Left lung (tissue), 10 donors: ENCODE measurements around the gene LARGE2. TPM values are rescaled to one million over a fixed set of nuclear protein-coding genes. Genes with fewer than 3 reads are reported as not detected.

ENCODE experiments used
- ATAC-seq: fragments of 200-7000 bp; cut with Tn5 transposase; one replicate; pipeline ENCODE4 v1.9.1; 2020; ENCODE audit warnings: moderate library complexity
- DNase-seq, 4 donors: peaks; one replicate each; pipeline ENCODE4 v3.0.0-alpha.2; 2013 to 2020
- H3K27ac ChIP-seq, 2 donors: fragments of 200-600 bp; sonication (generic) in 1 of 2; one replicate each; pipeline versions ENCODE4 v1.5.0 to v1.8.0; 2020 to 2021
- H3K27me3 ChIP-seq, 2 donors: fragments of 200-600 bp; sonication (generic) in 1 of 2; one replicate each; pipeline versions ENCODE4 v1.5.0 to v1.8.0; 2020 to 2021
- H3K36me3 ChIP-seq, 2 donors: fragments of 200-600 bp; sonication (generic) in 1 of 2; one replicate each; pipeline versions ENCODE4 v1.5.0 to v1.8.0; 2020 to 2021
- H3K4me1 ChIP-seq, 2 donors: fragments of 200-600 bp; one replicate each; pipeline ENCODE4 v1.8.0; 2021
- H3K4me3 ChIP-seq, 2 donors: fragments of 200-600 bp; sonication (generic) in 1 of 2; one replicate each; pipeline versions ENCODE4 v1.5.0 to v1.8.0; 2020 to 2021; ENCODE audit warnings: mild to moderate bottlenecking in 1 of 2
- H3K9me3 ChIP-seq, 2 donors: fragments of 200-600 bp; sonication (generic) in 1 of 2; one replicate each; pipeline versions ENCODE4 v1.5.0 to v1.8.0; 2020 to 2021
- intact Hi-C, 2 donors: fragments of 100-400 bp; cut with DNase I; formaldehyde crosslinking; loops; one replicate each; pipeline versions ENCODE4 v1.11.2 to v1.14.2; 2022
- polyA plus RNA-seq, 6 donors: library from polyadenylated mRNA; unstranded; fragments of 120-200 nt; gene quantifications; one replicate each; pipeline ENCODE4 v1.2.1, GENCODE V29; 2013; ENCODE audit not compliant: insufficient read length in 6 of 6
- total RNA-seq, 2 donors: library from RNA; stranded (reverse); fragmentation: NEBNext Ultra II Directional; extraction: Animal tissue kit (Norgen Biotek cat#: 25700); gene quantifications; one replicate each; pipeline ENCODE4 v1.2.1, GENCODE V29; 2021
- TF ChIP-seq, protein P1 (sequence below), 2 donors: fragments of 200-600 bp; sonication (generic) in 1 of 2; IDR thresholded peaks; one replicate each; pipeline versions ENCODE4 v1.5.0 to v1.8.0; 2021; ENCODE audit warnings: antibody characterized with exemption in 2 of 2
- donor health status: DM: no; HTN: yes; CAD: no.
- donor health status: DM: no; HTN: no; CAD: no.

LARGE2 gene
- total and polyA plus RNA-seq, 8 donors: 7.5 to 17.2 (median 13.5) TPM

DNA sequence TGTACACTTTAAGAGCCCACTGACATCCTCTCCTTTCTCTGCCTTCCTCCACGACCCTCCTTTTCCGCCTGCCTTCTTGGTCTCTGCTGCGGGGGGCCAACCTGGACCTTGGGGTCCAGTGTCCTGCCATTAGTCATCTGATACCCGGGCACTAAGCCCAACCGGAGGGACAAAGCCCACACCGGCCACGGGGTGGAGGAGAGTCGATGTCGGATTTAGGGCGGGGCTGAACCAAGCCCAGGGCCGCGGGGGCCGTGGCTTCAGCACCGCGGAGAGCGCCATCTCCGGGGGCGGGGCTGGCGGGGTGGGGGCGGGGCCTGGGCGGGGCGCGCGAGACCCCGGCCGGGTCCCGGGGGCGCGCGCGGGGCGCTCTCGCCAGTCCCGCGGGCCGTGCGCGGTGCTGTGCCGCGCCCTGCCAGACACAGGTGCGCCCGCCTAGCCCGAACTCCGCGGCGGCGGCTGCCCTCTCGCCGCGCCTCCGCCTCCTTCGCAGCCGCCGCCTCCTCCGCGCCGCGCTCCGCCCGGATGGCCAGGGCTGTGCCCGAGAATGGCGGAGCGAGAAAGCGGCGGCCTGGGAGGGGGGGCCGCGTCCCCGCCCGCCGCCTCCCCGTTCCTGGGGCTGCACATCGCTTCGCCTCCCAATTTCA lies 37.1 kb upstream of the LARGE2 start, which contains the start of gene MAPK8IP1:
Gene MAPK8IP1, plus strand, starts transcription at position 378 of the 647 bp plus-strand sequence. Its CDS starts 170 bp downstream, at position 548.
- H3K36me3 ChIP-seq: peaks cover 0 to 26% of the 10 kb centered on the region in 2 donors
- H3K27ac ChIP-seq: no peak within 1 kb of the TSS
- intact Hi-C loops: no loop called here
- ATAC-seq (peak; percentile 90), DNase-seq (peak in 2 of 4 donors; percentile 54 to 86)
- H3K27me3 ChIP-seq: peaks cover 0 to 29% of the 10 kb centered on the region in 2 donors
- peaks cover 0 to 7% of the 10 kb centered on the region in 2 donors for H3K4me1 ChIP-seq
- TF ChIP-seq, protein P1, sequence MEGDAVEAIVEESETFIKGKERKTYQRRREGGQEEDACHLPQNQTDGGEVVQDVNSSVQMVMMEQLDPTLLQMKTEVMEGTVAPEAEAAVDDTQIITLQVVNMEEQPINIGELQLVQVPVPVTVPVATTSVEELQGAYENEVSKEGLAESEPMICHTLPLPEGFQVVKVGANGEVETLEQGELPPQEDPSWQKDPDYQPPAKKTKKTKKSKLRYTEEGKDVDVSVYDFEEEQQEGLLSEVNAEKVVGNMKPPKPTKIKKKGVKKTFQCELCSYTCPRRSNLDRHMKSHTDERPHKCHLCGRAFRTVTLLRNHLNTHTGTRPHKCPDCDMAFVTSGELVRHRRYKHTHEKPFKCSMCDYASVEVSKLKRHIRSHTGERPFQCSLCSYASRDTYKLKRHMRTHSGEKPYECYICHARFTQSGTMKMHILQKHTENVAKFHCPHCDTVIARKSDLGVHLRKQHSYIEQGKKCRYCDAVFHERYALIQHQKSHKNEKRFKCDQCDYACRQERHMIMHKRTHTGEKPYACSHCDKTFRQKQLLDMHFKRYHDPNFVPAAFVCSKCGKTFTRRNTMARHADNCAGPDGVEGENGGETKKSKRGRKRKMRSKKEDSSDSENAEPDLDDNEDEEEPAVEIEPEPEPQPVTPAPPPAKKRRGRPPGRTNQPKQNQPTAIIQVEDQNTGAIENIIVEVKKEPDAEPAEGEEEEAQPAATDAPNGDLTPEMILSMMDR (IDR thresholded peaks at IDR 0.05): no peak
- H3K9me3 ChIP-seq: no peaks in the 10 kb centered on the region
- peak within 1 kb of the TSS; percentile 32 to 44 for H3K4me3 ChIP-seq

DNA sequence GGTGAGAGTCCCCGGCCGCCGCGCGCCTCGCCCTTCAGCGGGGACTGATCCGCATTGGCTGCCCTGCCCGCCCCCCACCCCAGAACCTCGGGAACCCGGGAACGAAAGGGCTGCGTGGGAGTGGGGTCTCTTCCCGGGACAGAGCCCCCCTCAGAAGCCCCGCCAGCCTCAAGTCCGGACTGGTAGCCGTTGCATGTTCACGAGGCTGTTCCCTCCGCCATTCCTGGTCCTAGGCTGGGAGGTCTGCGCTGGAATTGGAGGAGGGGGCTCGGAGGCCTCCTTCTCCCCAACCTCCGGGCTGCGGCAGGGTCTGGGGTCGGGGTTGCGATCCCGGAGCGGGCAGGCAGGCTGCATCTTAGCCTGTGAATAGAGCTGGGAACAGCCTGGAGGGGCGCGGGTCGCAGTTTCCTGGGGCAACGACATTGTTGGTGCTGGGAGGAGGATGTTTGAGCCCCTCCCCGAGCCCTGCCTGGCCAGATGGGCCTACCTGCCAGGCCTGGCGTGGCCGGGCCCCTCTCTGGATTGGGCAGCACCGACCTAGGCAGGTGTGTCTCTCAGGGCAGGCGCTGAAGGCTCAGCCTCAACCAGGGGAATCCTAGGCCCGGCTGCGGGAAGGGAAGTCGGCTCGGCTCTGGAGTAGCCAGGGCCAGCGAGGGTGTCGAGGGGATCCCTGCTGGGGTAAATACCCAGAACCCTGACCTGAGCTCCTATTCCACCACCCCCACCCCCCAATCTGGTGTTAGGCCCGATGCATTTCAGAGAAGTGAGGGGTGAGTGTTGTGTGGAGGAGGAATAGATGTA lies 36.3 kb upstream of the LARGE2 start:
- ATAC-seq (no peak), DNase-seq (peak in 1 of 4 donors; percentile 66)
- Histone ChIP-seq H3K27me3 (peaks cover 0 to 29% of the 10 kb centered on the region in 2 donors), H3K4me1 (peaks cover 0 to 7% of the 10 kb centered on the region in 2 donors), H3K36me3 (peaks cover 0 to 18% of the 10 kb centered on the region in 2 donors), H3K4me3 (peak overlapping the region; percentile 32 to 44), H3K27ac (no peak overlapping the region), H3K9me3 (no peaks in the 10 kb centered on the region)
- intact Hi-C loops: no loop called here
- TF ChIP-seq, protein P1 (IDR thresholded peaks at IDR 0.05): no peak

DNA sequence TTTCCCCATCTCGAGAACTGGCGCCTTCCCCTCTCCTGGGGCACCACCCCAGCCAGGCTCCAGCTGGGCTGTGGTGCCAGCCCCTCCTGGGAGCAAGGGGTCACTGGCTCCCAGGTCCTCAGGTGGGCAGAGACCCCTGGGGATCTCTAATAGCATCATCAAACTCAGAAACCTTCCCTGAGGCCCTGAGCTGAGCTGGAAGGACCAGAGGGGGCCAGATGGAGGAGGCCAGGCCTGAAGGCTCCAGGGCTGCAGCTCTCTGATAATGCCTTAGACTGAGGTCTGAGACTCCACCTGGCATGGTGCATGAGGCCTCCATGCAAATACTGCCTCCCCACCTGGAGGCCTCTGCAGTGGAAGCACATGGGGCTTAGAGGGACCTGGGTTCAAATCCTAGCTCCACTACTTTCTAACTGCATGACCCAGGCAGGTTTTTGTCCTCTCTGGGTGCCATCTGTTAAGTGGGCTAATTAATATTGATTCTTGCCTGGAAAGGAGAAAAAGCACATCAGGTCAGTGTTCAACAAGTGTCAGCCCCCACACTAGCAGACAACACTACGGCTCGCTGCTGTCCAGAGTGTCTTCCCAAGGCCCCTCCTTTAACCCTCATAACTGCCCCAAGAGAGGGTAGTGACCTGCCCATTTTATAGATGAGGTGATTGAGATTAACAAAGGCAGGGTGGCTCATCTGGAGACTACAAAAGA lies 35.5 kb upstream of the LARGE2 start:
- H3K27me3 ChIP-seq: peaks cover 0 to 29% of the 10 kb centered on the region in 2 donors
- no peak overlapping the region for H3K4me3 ChIP-seq
- H3K9me3 ChIP-seq: no peaks in the 10 kb centered on the region
- ATAC-seq (no peak), DNase-seq (no peak)
- peaks cover 0 to 10% of the 10 kb centered on the region in 2 donors for H3K36me3 ChIP-seq
- H3K4me1 ChIP-seq: peaks cover 0 to 7% of the 10 kb centered on the region in 2 donors
- H3K27ac ChIP-seq: no peak overlapping the region
- TF ChIP-seq, protein P1 (IDR thresholded peaks at IDR 0.05): no peak
- intact Hi-C loops: no loop called here

DNA sequence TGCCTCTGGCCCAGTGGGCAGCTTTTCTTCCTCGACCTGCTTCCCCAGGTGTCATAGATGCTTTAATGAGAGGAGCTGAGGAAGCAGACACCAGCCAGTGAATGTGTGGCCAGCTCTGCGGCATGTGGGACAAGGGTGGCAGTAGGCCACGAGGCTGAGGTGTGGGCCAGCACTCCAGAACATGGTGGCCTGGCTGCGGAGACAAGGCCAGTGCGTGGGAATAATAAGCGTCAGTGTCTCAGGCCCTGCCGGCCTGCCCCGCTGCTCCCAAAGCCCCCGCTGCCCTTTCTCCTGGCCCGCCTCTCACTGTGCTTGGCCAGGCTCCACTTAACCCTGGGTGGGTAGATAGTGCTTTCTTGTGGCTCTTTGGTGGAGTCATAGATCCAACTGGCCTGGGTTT lies 34.9 kb upstream of the LARGE2 start:
- Histone ChIP-seq H3K9me3 (no peaks in the 10 kb centered on the region), H3K27me3 (peaks cover 0 to 29% of the 10 kb centered on the region in 2 donors), H3K36me3 (peaks cover 0 to 4% of the 10 kb centered on the region in 2 donors), H3K4me3 (no peak overlapping the region), H3K4me1 (peaks cover 0 to 7% of the 10 kb centered on the region in 2 donors), H3K27ac (no peak overlapping the region)
- intact Hi-C loops: no loop called here
- DNase-seq (peak in 1 of 4 donors; percentile 68), ATAC-seq (no peak)
- TF ChIP-seq, protein P1 (IDR thresholded peaks at IDR 0.05): no peak
